GM18909 (cell line): ENCODE data around the gene TJP1.

Source experiments
- ATAC-seq: cut with Tn5 transposase; IDR thresholded peaks from one replicate; pipeline ENCODE4 v1.9.1; 2021; ENCODE audit warnings: mild to moderate bottlenecking; ENCODE audit not compliant: unreplicated experiment, poor library complexity

TJP1 gene

DNA sequence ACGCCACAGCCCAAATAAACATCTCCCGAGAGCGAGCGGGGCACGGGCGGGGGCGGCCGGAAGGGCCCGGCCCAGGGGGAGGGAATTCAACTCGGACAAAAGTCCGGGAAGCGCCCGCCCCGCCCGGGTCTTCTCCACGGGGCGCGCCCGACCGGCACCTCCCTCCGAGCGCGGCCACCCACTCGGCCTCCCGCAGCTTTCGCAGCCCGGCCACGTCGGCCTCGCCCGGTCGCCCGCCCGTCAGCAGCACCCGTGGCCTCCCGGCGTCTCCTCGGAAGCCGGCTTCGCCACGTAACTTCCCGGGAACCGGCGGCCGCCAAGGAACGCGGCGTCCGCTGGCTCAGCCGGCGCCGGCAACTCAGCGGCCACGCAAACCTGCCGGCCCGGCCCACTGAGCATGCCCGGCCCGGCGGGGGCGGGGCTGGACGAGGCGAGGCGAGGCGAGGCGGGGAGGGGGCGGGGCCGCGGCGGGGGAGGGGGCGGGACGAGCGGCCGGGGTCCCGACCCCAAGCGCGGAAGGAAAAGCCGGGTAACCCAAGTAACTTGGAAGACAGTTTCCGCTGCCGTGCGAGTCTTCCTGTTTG, at the start of gene TJP1:
Gene TJP1, minus strand, starts transcription at position 369 of the 584 bp plus-strand sequence. CDS start 440 bp downstream, outside the sequence.
- ATAC-seq = peak; percentile 28

DNA sequence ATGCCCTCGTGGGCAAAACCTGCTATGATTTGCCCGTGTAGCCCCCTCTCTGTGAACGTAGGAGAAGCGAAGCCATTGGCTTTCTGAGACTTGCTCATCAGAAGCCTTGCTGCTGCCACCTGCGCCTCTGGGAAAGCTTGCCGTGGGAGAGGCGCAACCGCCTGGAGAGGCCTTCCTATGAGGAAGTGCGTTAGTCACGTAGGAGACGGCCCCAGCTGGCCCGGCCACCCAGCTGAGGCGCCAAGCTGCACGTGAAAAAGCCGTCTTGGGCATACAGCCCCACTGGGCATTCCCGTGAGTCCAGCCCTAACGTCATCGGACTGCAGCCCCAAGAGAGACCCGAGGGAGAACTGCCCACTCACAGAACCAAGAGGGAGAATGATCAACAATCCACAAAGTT, 49.1 kb upstream of the TJP1 start:
- no peak for ATAC-seq

DNA sequence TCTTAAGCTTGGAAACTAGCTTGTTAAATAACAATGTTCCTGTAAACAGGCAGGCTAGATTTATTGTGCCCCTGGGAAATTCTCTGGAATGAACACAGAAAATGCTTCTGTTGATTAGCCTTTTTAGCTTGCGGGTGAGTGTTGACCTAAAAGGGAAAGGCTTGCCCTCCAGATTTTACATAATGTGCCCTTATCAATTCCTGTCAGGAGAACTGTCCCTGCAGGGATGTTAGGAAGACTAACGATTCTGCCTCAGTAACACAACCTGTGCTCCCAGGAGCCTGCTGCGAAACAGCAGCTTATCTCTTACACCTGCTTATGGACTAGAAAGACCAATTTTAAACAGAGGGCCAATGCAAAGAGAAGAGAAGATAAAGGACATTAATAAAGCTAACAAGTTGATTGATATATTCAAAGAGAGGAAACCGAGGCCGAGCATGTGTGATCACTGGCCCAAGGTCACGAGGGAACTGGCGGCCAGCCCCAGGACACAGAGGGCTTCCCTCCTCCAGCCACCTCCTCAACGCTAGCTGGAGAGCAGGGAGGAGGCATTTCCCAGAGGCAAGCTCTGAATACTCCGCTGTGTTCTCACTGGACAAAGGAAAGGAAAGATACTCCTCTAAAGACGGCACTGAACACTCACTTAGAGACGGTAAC, 48.4 kb upstream of the TJP1 start:
- no peak for ATAC-seq

DNA sequence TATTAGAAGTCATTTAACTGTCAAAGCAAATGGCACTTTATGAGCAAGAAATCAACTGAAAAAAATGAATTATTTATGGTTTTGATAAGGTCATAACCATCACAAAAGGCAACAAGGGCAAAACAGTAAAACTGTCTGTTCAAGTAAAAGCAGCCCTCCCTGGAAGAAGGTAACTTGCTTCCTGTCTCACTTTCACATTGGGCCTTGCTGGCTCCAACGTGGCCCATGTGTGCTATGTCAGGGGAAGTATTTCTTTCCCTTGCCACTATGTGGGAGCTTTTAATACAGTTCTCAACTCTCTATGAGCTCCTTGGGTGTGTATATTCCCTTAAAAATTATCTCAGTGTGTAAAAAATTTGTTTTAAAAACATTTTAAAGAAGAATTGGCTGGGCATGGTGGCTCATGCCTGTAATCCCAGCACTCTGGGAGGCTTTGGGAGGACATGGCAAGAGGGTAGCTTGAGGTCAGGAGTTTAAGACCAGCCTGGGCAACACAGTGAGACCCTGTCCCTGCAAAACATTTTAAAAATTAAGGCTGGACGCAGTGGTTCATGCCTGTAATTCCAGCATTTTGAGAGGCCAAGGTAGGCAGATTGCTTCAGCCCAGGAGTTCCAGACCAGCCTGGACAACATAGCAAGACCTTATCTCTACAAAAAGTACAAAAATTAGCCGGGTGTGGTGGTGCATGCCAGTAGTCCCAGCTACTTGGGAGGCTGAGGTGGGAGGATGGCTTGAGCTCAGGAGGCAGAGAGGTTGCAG, 45.2 kb upstream of the TJP1 start:
- no peak for ATAC-seq

DNA sequence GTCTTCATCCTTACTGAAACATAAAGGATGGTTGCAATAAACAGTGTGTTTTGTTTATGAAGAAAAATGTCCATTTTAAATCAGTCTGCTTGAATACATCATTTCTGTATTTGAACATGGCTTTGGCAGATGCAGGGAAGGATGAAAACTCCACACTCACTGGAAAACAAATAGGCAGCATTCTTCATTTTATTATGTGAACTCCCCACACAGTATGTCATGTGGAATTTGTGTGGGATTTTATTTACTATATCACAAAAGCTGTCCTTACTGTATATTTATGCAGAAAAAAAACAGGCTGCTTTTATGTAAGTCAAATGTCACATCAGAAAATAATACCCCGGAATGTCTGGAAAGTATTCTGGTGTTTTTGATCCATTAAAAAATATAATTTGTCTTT, 44.1 kb upstream of the TJP1 start:
- ATAC-seq = no peak

DNA sequence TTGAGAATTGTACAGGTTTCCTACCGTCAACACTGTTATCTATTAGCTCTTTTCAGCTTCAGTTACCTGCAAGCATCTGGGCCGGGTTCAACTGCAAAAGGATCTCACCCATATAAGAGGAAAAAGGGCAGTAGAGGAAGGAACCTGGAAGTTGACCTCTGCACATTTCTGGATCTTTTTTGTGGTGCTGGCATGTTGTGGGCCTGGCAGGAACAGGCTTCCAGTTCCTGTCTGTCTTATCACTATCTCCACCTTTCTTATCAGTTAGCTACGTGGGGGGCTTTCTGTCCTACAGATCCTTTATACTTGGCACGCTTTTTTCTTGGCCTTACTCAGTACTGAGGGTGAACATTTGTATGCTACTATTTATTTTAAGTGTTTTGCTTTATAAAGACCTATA, 42.2 kb upstream of the TJP1 start:
- ATAC-seq = no peak

DNA sequence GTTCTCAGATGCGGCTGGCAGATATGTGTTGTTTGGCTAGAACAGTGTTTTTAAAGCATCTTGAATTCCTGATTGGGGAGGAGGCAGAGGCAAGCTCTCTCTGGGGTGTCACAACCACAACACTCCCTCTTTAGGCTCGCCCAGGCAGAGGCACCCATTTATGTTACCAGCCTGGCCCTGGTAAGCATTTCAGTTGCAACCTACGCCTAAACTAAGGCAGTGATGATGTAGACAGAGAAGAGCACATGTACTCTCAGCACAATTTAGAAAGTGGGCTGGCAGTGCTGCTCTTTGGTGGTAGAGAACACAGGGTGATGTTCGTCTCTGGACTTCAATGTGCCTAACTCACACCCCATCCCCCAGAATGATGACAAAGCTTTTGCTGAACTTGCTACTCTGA, 41.2 kb upstream of the TJP1 start:
- ATAC-seq = no peak

DNA sequence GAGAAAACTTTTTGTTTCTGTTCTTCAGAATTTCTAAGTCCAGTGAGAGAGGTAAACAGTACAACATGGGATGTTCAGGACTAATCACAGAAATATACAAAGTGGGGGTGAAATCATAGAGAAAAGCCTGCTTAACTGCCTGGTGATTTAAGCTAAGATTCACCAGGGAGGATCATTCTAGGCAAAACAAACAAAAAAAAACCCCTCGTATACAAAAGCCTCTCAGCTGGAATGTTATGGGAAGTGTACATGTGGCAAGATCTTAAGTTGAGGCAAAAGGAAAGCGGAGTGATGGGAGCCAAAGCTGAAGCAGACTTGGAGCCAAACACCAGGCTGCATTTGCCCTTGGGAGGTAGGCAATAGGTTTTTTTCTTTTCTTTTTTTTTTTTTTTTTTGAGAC, 40.0 kb upstream of the TJP1 start:
- ATAC-seq = no peak

DNA sequence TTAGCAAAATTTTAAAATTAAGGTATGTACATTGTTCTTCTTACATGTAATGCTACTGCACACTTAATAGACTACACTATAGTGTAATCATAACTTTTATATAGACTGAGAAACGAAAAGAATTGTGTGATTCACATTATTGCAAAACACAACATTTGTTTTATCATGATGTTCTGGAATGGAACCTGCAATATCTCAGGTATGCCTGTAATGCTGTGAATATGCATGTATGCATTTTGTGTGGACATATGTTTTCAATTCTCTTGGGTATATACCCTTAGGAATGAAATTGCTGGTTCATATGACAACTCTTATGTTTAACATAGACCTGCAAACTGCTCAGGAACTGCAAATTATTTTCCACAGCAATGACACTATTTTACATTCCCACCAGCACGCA, 38.6 kb upstream of the TJP1 start:
- ATAC-seq = no peak

DNA sequence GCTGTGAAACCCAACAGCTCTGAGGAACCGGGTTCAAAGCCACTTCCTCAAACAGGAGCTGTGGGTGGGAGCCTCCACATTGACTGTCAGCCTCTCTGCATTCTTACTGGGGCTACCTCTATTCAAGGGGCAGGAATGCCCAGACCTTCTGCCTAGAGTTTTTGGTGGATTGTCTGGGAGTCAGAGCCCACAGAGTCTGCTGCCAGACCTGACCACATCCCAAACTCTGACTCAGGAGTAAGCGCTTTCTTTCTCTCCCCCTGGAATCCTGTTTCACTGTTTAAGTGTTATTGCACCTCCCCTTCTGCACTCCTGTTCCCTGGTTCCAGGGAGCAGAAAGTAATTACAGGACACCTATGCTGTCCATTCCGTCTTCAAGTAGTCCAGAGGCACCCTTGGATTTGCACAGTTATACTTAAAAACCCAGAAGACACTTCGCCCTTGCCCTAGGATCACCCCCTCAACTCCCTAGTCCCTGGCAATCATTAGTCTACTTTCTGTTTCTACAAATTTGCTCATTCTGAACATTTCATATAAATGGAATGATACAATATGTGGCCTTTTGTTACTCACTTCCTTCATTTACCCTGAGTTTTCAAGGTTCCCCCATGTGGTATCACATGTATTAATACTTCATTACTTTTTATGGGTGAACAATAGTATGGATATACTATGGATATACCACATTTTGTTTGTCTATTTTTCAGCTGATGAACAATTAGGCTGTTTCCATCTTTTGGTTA, 37.9 kb upstream of the TJP1 start:
- ATAC-seq = no peak

DNA sequence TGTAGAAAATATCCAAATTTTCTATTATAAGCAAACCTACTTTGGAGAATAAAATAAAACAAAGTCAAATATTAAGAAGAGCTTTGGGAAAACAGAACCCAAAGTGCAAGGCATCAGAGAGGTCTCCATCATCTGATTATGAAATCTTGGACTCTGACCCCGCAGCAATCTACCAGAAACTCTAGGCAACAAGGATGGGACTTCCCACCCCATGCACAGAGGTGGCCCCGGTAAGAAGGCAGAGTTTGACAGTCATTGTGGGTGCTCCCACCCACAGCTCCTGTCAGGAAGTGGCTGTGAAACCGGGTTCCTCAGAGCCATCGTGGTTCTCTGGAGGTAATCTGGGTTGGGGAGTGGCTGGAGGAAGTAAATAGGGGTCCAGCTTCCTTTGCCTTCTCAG, 37.0 kb upstream of the TJP1 start:
- ATAC-seq = no peak

DNA sequence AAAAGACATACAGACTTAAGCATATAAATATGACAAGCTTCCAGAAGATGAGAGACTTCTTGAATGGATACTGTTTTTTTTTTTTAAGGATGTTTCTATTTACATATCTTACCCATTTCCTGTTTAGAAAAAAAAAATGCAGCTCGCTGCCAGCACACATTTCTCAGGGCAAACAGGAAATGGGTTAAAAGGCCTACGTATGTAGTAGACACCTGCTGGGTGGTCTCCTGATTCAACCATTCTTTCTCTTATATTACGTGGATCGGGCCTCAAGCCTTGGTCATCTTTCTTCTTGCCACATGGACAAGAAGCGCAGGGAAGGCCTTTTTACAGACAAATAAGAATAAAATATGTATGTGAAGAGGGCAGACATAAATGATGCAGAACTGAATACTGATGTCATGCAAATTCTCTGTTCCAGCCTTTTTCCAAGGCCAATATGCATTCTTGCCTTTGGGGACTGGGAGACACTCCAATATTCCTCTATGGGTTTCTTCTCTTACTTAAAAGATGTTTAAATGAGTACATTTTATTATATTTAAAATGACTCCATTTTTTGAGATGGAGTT, 35.0 kb upstream of the TJP1 start:
- no peak for ATAC-seq

DNA sequence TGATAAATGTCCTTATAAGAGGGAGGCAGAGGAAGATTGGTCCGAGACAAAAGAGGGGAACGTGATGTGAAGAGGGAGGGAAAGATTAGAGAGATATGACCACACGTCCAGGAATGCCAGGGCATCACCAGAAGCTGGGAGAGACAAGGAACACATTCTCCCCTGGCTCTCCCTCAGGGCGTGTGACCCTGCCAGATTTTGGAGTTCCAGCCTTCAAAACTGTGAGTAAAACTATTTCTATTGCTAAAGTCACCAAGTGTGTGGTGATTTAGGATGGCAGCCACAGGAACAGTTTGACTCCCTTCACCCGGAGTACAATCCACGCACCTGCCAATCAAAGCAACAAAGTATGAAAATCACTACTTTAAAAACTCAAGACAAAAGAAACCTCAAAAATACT, 32.1 kb upstream of the TJP1 start:
- no peak for ATAC-seq

DNA sequence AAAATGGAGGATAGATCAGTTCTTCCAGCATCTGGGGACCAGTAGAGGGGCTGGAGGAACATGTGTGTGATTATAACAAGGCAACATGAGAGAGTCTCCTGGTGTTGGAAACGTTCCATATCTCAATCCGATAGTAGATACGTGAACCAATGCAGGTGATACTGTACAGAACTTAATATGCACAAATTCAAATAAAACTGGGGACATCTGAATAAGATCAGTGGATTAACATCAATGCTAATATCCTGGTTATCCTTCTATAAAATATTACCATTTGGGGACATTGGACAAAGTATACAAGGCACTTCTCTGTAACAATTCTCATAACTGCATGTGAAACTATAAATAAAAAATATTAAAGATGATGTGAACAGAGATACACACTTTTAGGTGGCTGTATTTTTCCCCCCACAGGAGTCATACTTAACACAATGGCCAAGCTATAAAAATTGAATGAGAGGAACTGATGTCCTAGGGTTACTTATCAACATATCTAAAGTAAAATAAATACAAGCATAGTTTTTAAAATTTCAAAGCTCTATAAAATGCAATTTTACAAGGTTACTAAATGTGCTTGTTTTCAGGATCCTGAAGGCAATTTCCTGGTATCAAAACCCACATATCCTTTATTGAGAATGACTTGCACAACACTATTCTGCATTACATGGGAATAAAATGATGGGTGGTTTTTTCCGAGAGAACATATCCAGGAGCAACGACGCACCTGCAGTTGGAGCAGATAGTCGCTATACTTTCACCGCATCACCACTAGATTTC, 31.1 kb upstream of the TJP1 start:
- no peak for ATAC-seq

DNA sequence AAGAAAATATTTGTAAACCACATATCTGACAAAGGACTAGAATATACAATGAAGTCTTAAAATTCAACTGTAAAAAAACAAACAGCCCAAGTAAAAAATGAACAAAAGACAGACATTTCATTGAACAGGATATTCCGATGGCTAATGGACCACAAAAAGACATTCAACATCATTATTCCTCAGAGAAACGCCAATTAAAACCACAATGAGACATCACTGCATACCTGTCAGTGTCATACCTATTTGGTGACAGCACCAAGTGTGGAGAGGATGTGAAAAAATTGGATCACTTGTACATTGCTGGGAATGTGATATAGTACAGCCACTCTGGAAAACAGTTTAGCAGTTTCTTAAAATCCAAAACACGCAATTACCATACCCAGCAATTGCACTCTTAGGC, 29.9 kb upstream of the TJP1 start:
- no peak for ATAC-seq

DNA sequence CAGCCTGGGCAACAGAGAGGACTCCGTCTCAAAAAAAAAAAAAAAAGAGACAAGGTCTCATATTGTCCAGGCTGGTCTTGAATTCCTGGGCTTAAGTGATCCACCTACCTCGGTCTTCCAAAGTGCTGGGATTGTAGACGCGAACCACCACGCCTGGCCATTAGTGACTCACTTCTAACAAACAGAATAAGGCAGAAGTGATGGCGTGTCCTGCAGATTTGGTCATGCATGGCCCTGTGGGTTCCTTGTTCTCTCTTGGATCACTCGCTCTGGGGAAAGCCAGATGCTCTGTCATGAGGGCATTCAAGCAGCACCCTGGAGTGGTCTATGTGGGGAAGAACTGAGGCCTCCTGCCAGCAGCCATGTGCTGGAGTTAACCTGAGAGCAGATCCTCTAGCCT, 27.4 kb upstream of the TJP1 start:
- no peak for ATAC-seq

DNA sequence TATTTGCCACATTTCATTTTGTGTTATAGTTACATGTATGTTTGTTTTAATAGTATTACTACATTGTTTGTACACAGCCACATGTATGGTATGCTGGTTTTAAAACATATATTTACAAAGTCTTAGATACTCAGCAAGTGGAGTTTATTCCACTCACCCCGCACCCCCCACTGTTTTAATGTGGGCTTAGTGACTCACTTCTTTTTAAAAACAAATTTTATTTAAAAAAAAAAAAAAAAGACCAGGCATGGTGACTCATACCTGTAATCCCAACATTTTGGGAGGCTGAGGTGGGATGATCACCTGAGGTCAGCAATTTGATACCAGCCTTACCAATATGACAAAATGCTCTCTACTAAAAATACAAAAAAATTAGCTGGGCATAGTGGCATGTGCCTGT, 26.9 kb upstream of the TJP1 start:
- no peak for ATAC-seq

DNA sequence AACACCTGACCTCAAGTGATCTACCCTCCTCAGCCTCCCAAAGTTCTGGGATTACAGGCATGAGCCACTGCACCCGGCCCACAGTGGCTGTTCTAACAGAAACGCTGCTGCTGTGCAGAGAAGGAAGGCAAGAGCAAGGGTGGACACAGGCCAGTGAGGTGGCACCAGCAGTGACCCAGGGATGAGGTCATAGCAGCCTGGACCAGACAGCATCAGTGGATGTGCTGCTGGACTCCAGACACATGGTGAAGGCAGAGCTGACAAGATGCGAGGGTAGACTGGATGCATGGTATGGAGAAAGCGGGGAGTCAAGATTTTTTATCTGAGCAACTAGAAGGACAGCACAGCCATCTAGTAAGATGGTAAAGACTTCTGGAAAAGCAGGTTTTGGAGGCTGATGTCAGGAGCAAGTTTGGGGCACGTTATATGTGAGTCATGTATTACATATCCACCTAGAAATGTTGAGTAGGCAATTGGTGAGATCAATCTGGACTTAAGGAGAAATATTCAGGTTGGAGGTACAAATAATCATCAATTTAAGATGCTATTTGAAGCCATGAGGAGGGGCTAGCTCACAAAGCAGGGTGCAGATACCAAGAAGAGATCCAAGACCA, 22.1 kb upstream of the TJP1 start:
- ATAC-seq = no peak

DNA sequence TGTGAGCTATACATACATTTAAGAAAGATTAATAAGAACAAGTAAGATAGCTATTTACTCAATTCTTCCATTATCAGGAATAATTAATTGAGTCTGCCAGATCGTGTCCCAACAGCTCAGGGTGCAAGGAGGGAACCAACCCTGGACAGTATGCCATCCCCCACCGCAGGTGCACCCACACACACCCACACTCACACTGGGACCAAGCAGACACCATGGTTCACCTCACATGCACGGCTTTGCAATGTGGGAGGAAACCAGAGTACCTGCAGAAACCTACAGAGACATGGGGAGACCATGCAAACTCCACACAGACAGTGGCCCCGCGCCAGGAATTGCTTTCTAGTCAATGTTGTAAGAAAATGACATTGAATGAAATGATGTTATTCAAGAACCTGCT, 20.0 kb upstream of the TJP1 start:
- ATAC-seq = no peak

DNA sequence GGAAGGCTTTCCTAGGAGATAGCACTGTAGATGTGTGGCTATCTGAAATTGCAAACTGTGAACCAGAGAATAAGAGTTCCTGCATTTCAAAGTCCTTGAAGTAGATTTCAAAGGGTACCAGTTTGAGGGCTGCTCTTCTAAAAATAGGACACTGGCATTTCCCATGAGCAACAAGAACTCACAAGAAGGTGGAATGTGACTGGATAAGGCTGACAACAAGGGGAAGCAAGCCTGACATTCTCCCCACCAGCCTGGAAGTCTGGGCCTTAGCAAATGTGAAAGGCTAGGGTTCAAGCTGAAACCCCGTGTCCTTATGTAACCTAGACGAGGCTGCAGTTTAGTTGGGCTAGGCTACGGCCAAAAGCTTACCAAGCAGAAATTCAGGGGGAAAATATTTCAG, 18.7 kb upstream of the TJP1 start:
- ATAC-seq = no peak
